HepG2 (cell line): ENCODE measurements around the gene NSUN5. TPM values are rescaled to one million over a fixed set of nuclear protein-coding genes. Genes with fewer than 3 reads are reported as not detected.
A peak's percentile ranks its signal among the peaks of the same experiment; 100 is the strongest.

Experiments
- ATAC-seq: fragments of 200-7000 bp; cut with Tn5 transposase; 3 replicates; pipeline ENCODE4 v1.9.1; 2020; ENCODE audit warnings: mild to moderate bottlenecking, moderate library complexity
- BruUV-seq: library from RNA; stranded (reverse); fragments of 400-500 nt; replicated peaks from 2 replicates; lab custom pipeline; 2021; lab: Mats Ljungman, UMichigan
- CTCF ChIA-PET: fragments of 300-600 bp; formaldehyde crosslinking; extraction: SDS; loops from one replicate; lab custom pipeline; 2021; ENCODE audit warnings: low total read pairs, inconsistent platforms, low intra/inter-chr PET ratio; lab: Yijun Ruan, JAX
- POLR2A ChIA-PET: fragments of 350-600 bp; sonication (Branson Sonifier 250); formaldehyde crosslinking; loops from one replicate; lab custom pipeline; 2020; ENCODE audit warnings: antibody characterized with exemption, inconsistent platforms; lab: Yijun Ruan, JAX
- DNase-seq: peaks from one replicate; pipeline ENCODE4 v3.0.0-alpha.2; 2015; ENCODE audit warnings: low spot score
- FAIRE-seq: peaks from 3 replicates; lab custom pipeline; 2011; peaks lifted over from hg19 to GRCh38; lab: Jason Lieb, UNC
- H2AFZ ChIP-seq: one replicate; pipeline ENCODE4 v1.6.1; 2011; ENCODE audit warnings: low read length, inconsistent platforms
- H3K27ac ChIP-seq: fragments of 300-600 bp; 3 replicates; pipeline ENCODE4 v1.8.0; 2011; ENCODE audit warnings: mixed run types, mild to moderate bottlenecking, mixed read lengths, low read length, inconsistent platforms; ENCODE audit not compliant: insufficient read depth; ENCODE audit errors: extremely low read length
- H3K27me3 ChIP-seq, 2 experiments: fragments of 200-600 bp in 1 of 2; 2 replicates in 1 of 2; 3 replicates in 1 of 2; pipeline versions ENCODE4 v1.6.0 to v1.8.0; 2011; ENCODE audit warnings: low read length in 2 of 2, mild to moderate bottlenecking in 2 of 2, moderate library complexity in 2 of 2, inconsistent platforms in 1 of 2; ENCODE audit not compliant: insufficient read depth in 2 of 2, control insufficient read depth in 1 of 2
- H3K36me3 ChIP-seq, 2 experiments: fragments of 200-600 bp in 1 of 2; replicated peaks in 1 of 2; 2 replicates in 1 of 2; 3 replicates in 1 of 2; pipeline versions ENCODE4 v1.5.1 to v1.8.0; 2011; ENCODE audit warnings: low read length in 2 of 2, inconsistent platforms in 1 of 2; ENCODE audit not compliant: insufficient read depth in 2 of 2, control insufficient read depth in 1 of 2
- H3K4me1 ChIP-seq: 2 replicates; pipeline ENCODE4 v1.5.1; 2012; ENCODE audit warnings: low read length, inconsistent platforms; ENCODE audit not compliant: insufficient read depth
- H3K4me2 ChIP-seq: 2 replicates; pipeline ENCODE4 v1.6.0; 2011; ENCODE audit warnings: low read depth, low read length, inconsistent platforms
- H3K4me3 ChIP-seq, 3 experiments: fragments of 200-600 bp in 1 of 3; sonication (generic), shearing (Covaris generic) in 1 of 3; replicated peaks in 1 of 3; 2 replicates each; pipeline ENCODE4 v1.5.1; 2011 to 2016; ENCODE audit warnings: low read length in 3 of 3, inconsistent platforms in 2 of 3, low read depth in 2 of 3, mild to moderate bottlenecking in 2 of 3, control low read depth in 1 of 3, mixed read lengths in 1 of 3; ENCODE audit not compliant: insufficient read depth in 1 of 3
- H3K79me2 ChIP-seq: one replicate; pipeline ENCODE4 v1.6.1; 2011; ENCODE audit warnings: low read length, inconsistent platforms; ENCODE audit not compliant: insufficient read depth
- H3K9ac ChIP-seq: 2 replicates; pipeline ENCODE4 v1.6.0; 2011; ENCODE audit warnings: mild to moderate bottlenecking, low read depth, low read length, inconsistent platforms; ENCODE audit not compliant: insufficient read depth
- H3K9me3 ChIP-seq: 2 replicates; pipeline ENCODE4 v1.5.1; 2012; ENCODE audit warnings: mild to moderate bottlenecking, low read length
- H4K20me1 ChIP-seq: 2 replicates; pipeline ENCODE4 v1.6.0; 2011; ENCODE audit warnings: inconsistent platforms, mild to moderate bottlenecking, low read length, moderate library complexity; ENCODE audit not compliant: insufficient read depth
- ATF7-NPFF ChIP-seq: sonication (generic); formaldehyde crosslinking; IDR thresholded peaks from 2 replicates; pipeline ENCODE4 v1.8.1; 2023; ENCODE audit warnings: mild to moderate bottlenecking, low read depth, missing genetic modification reagents, moderate library complexity
- BORCS8-MEF2B ChIP-seq: sonication (generic); formaldehyde crosslinking; IDR thresholded peaks from 2 replicates; pipeline ENCODE4 v1.8.0; 2022; ENCODE audit warnings: mild to moderate bottlenecking, missing genetic modification reagents
- CBFB ChIP-seq: sonication (generic); formaldehyde crosslinking; IDR thresholded peaks from 2 replicates; pipeline ENCODE4 v1.4.0; 2020; ENCODE audit warnings: missing genetic modification reagents
- HMGXB3 ChIP-seq: sonication (generic); formaldehyde crosslinking; IDR thresholded peaks from 2 replicates; pipeline ENCODE4 v1.4.0; 2020; ENCODE audit warnings: missing genetic modification reagents, borderline replicate concordance
- LCORL ChIP-seq, 2 experiments: fragments of 450-650 bp in 1 of 2; sonication (generic) in 1 of 2; formaldehyde crosslinking in 1 of 2; IDR thresholded peaks; 2 replicates each; pipeline versions ENCODE4 v1.5.0 to v1.6.1; 2017 to 2020; ENCODE audit warnings: antibody characterized with exemption in 1 of 2, missing genetic modification reagents in 1 of 2
- MLX ChIP-seq: IDR thresholded peaks from 2 replicates; pipeline ENCODE4 v1.6.1; 2016
- MTF2 ChIP-seq: sonication (generic); formaldehyde crosslinking; IDR thresholded peaks from 2 replicates; pipeline ENCODE4 v1.5.0; 2020; ENCODE audit warnings: missing genetic modification reagents, borderline replicate concordance
- MXD4 ChIP-seq: IDR thresholded peaks from 2 replicates; pipeline ENCODE4 v1.6.1; 2016; ENCODE audit warnings: mild to moderate bottlenecking, missing biosample characterization, missing genetic modification reagents
- NR1H2 ChIP-seq: sonication (generic); formaldehyde crosslinking; IDR thresholded peaks from 2 replicates; pipeline ENCODE4 v1.8.1; 2022; ENCODE audit warnings: low read depth, missing genetic modification reagents, borderline replicate concordance
- SATB2 ChIP-seq: sonication (generic); formaldehyde crosslinking; IDR thresholded peaks from 2 replicates; pipeline ENCODE4 v1.5.0; 2020; ENCODE audit warnings: missing genetic modification reagents
- ZNF225 ChIP-seq: sonication (generic); formaldehyde crosslinking; IDR thresholded peaks from 2 replicates; pipeline ENCODE4 v1.4.0; 2020; ENCODE audit warnings: mild to moderate bottlenecking, missing genetic modification reagents
- ZNF292 ChIP-seq: sonication (generic); formaldehyde crosslinking; IDR thresholded peaks from 2 replicates; pipeline ENCODE4 v1.8.1; 2022; ENCODE audit warnings: mild to moderate bottlenecking, low read depth, missing genetic modification reagents, borderline replicate concordance
- ZNF543 ChIP-seq: sonication (generic); formaldehyde crosslinking; IDR thresholded peaks from 2 replicates; pipeline ENCODE4 v1.4.0; 2020; ENCODE audit warnings: mild to moderate bottlenecking, missing genetic modification reagents
- ZNF777 ChIP-seq: sonication (generic); formaldehyde crosslinking; IDR thresholded peaks from 2 replicates; pipeline ENCODE4 v1.4.0; 2020; ENCODE audit warnings: missing genetic modification reagents
- WGBS: methylation state at CpG from one replicate; pipeline ENCODE4 v1.1.6; 2017; ENCODE audit warnings: low lambda C conversion rate; 5-methylcytosine and 5-hydroxymethylcytosine counted together
- in situ Hi-C: cut with HindIII; loops from 2 replicates; pipeline ENCODE4 v1.10.0; 2017; ENCODE audit warnings: low pct_unique_long_range_greater_than_20kb; ENCODE audit not compliant: extremely low pct_ligation_motif_present
- intact Hi-C: fragments of 100-400 bp; cut with micrococcal nuclease; formaldehyde crosslinking; loops from one replicate; pipeline ENCODE4 v1.10.0; 2022; ENCODE audit not compliant: unreplicated experiment
- polyA plus RNA-seq, 8 experiments: library from polyadenylated mRNA; depleted of rRNA in 3 of 8; stranded (reverse) in 7 of 8; unstranded in 1 of 8; fragments of >200 nt; fragmentation: Illumina TruSeq in 4 of 8; extraction: Trizol in 4 of 8; gene quantifications; 2 replicates each; pipeline versions ENCODE4 v1.2.1 to v1.2.3, GENCODE V29; 2011 to 2016; ENCODE audit warnings: low read depth in 4 of 8, missing spikeins in 1 of 8, mixed read lengths in 1 of 8; ENCODE audit not compliant: insufficient read depth in 1 of 8
- total RNA-seq, 5 experiments: library from RNA; depleted of rRNA; stranded (reverse); fragments of >200 nt; fragmentation: Illumina TruSeq; extraction: Trizol; gene quantifications; 2 replicates each; pipeline ENCODE4 v1.2.3, GENCODE V29; 2016; ENCODE audit warnings: low read depth in 1 of 5
- TF ChIP-seq, protein P1 (sequence below): sonication (generic); formaldehyde crosslinking; IDR thresholded peaks from 2 replicates; pipeline ENCODE4 v1.5.0; 2020; ENCODE audit warnings: mild to moderate bottlenecking, low read depth, missing genetic modification reagents, borderline replicate concordance

The NSUN5 gene
- total and polyA plus RNA-seq, 2 of the 13 experiments (the other 11 are each of a cell fraction or from before 2014, with no cell fraction given), result 19.9 to 35.8 TPM

DNA sequence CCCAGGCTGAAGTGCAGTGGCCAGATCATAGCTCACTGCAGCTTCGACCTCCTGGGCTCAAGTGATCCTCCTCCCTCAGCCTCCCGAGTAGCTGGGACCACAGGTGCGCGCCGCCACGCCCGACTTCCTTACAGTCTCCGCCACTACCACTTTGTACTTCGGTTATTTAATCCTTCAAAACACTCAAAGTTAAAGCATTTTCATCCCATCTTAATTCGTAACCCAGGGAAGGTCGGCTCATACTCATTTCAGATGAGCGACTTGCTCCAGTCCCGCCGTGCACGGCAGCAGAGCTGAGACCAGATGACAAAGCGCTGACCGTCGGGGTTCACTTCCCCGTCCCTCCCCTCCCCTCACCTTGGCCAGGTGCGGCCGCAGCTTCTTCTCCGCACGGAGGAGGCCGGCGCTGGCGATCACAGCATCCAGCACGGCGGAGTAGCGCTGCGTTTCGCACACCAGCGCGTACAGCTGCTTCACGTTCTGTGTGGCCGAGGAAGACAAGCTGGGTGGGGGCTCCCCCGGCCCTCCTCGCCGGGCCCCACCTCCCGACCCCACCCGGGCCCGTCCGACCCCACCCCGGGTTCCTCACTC lies 457 bp downstream of the NSUN5 start (continued):
- no peak for TF ChIP-seq SATB2 (CRISPR knock-in tag)
- TF ChIP-seq CBFB (CRISPR knock-in tag), result no peak
- TF ChIP-seq BORCS8-MEF2B (CRISPR knock-in tag), result no peak
- peak; percentile 50 for TF ChIP-seq ZNF777 (CRISPR knock-in tag)
- no peak for TF ChIP-seq ATF7-NPFF (CRISPR knock-in tag)
- TF ChIP-seq ZNF292 (CRISPR knock-in tag), result peak; percentile 35; the same call in 1 of the 2 replicates

GRCh38 chr7:73307436-73307835 lies 1.2 kb downstream of the NSUN5 start:
- Histone ChIP-seq H4K20me1 (no peaks in the 10 kb centered on the region), H3K36me3 (peaks cover 7 to 18% of the 10 kb centered on the region in 2 experiments; a peak in 3 of 5 replicates), H3K4me2 (peak overlapping the region; percentile 92), H3K79me2 (peaks cover 13% of the 10 kb centered on the region), H3K27ac (no peak overlapping the region), H3K9ac (peak overlapping the region; percentile 76; the same call in 1 of the 2 replicates), H3K27me3 (no peaks in the 10 kb centered on the region; a peak in 1 of 5 replicates), H2AFZ (no peak overlapping the region), H3K9me3 (no peaks in the 10 kb centered on the region), H3K4me1 (peaks cover 22% of the 10 kb centered on the region), H3K4me3 (peak overlapping the region; percentile 78 to 92 (median 82))
- no TSS peak for BruUV-seq
- ATAC-seq (no peak), DNase-seq (no peak), FAIRE-seq (no peak)
- ChIA-PET CTCF (no interaction called here), POLR2A (no interaction called here)
- WGBS, result 86% methylated on average over 12 of the region's 13 CpGs
- intact Hi-C loops (no loop called here), in situ Hi-C loops (no loop called here)
- TF ChIP-seq NR1H2 (CRISPR knock-in tag) (no peak), ATF7-NPFF (CRISPR knock-in tag) (no peak), MXD4 (no peak), MTF2 (CRISPR knock-in tag) (no peak), LCORL (IDR thresholded peaks at IDR 0.05) (no peak), LCORL (CRISPR knock-in tag; IDR thresholded peaks at IDR 0.05) (no peak), HMGXB3 (CRISPR knock-in tag) (no peak), ZNF225 (CRISPR knock-in tag) (no peak), ZNF543 (CRISPR knock-in tag) (no peak), MLX (CRISPR knock-in tag) (no peak)
- TF ChIP-seq, protein P1, sequence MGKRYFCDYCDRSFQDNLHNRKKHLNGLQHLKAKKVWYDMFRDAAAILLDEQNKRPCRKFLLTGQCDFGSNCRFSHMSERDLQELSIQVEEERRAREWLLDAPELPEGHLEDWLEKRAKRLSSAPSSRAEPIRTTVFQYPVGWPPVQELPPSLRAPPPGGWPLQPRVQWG (CRISPR knock-in tag), result no peak
